ENCODE measurements around the gene C2orf72.

The C2orf72 gene

GRCh38 chr2:231034291-231034882, 2.9 kb upstream of the C2orf72 start:
- H3K27me3 ChIP-seq (replicated peaks; ENCODE audit: insufficient read depth, low read length): peaks cover 7% of the 10 kb centered on the region; the same call in 1 of the 2 replicates
- H3K79me2 ChIP-seq (ENCODE audit: low read length): no peaks in the 10 kb centered on the region
- no peak overlapping the region for H3K4me3 ChIP-seq (ENCODE audit: low read length)
- no peaks in the 10 kb centered on the region for H3K9me2 ChIP-seq (replicated peaks; ENCODE audit: insufficient read depth, low read length)
- no peaks in the 10 kb centered on the region for H4K20me1 ChIP-seq (ENCODE audit: insufficient read depth, low read length)
- no peak overlapping the region for H3K27ac ChIP-seq (ENCODE audit: low read length)
- DNase-seq: no peak
- H3K36me3 ChIP-seq (replicated peaks; ENCODE audit: insufficient read depth, low read length): no peaks in the 10 kb centered on the region
- H3K9me3 ChIP-seq (replicated peaks; ENCODE audit: insufficient read depth, low read length): no peaks in the 10 kb centered on the region
- no peak for TF ChIP-seq CTCF (IDR thresholded peaks at IDR 0.05; ENCODE audit: low read length)
- no peak overlapping the region for H3K4me2 ChIP-seq (ENCODE audit: low read depth, low read length)
- no peaks in the 10 kb centered on the region for H3K4me1 ChIP-seq (ENCODE audit: low read length)
- H3F3A ChIP-seq (ENCODE audit: insufficient read depth, low read length): no peaks in the 10 kb centered on the region
- H2AFZ ChIP-seq (ENCODE audit: low read length): no peak overlapping the region
- no peak overlapping the region for H3K9ac ChIP-seq (ENCODE audit: low read length)

- no peaks in the 10 kb centered on the region for H3K9me3 ChIP-seq (replicated peaks; ENCODE audit: insufficient read depth, low read length)
- H3K9ac ChIP-seq (ENCODE audit: low read length): no peak overlapping the region
- DNase-seq: no peak
- H2AFZ ChIP-seq (ENCODE audit: low read length): no peak overlapping the region
- no peaks in the 10 kb centered on the region for H4K20me1 ChIP-seq (ENCODE audit: insufficient read depth, low read length)
- no peaks in the 10 kb centered on the region for H3K4me1 ChIP-seq (ENCODE audit: low read length)
- peaks cover 7% of the 10 kb centered on the region; the same call in 1 of the 2 replicates for H3K27me3 ChIP-seq (replicated peaks; ENCODE audit: insufficient read depth, low read length)
- no peaks in the 10 kb centered on the region for H3K36me3 ChIP-seq (replicated peaks; ENCODE audit: insufficient read depth, low read length)
- H3K4me3 ChIP-seq (ENCODE audit: low read length): no peak overlapping the region
- H3K27ac ChIP-seq (ENCODE audit: low read length): no peak overlapping the region
- no peaks in the 10 kb centered on the region for H3F3A ChIP-seq (ENCODE audit: insufficient read depth, low read length)
- no peak overlapping the region for H3K4me2 ChIP-seq (ENCODE audit: low read depth, low read length)
- no peak for TF ChIP-seq EZH2 (optimal IDR thresholded peaks at IDR 0.05; ENCODE audit: low read depth, low read length)
- no peak for TF ChIP-seq EZH2phosphoT487 (IDR thresholded peaks at IDR 0.05; ENCODE audit: low read length)
- TF ChIP-seq CTCF (IDR thresholded peaks at IDR 0.05; ENCODE audit: low read length): no peak
- H3K9me2 ChIP-seq (replicated peaks; ENCODE audit: insufficient read depth, low read length): no peaks in the 10 kb centered on the region
- H3K79me2 ChIP-seq (ENCODE audit: low read length): no peaks in the 10 kb centered on the region
These were observed 1.2 kb upstream of the C2orf72 start for GRCh38 chr2:231036131-231036530.

GRCh38 chr2:231036578-231037106, 681 bp upstream of the C2orf72 start:
- H3K4me3 ChIP-seq (ENCODE audit: low read length): no peak overlapping the region

More at GRCh38 chr2:231036578-231037106, 681 bp upstream of the C2orf72 start:
- H4K20me1 ChIP-seq (ENCODE audit: insufficient read depth, low read length): no peaks in the 10 kb centered on the region
- no peaks in the 10 kb centered on the region for H3K9me2 ChIP-seq (replicated peaks; ENCODE audit: insufficient read depth, low read length)
- H3F3A ChIP-seq (ENCODE audit: insufficient read depth, low read length): no peaks in the 10 kb centered on the region
- no peaks in the 10 kb centered on the region for H3K79me2 ChIP-seq (ENCODE audit: low read length)
- H3K36me3 ChIP-seq (replicated peaks; ENCODE audit: insufficient read depth, low read length): no peaks in the 10 kb centered on the region
- H3K27ac ChIP-seq (ENCODE audit: low read length): no peak overlapping the region
- H3K9ac ChIP-seq (ENCODE audit: low read length): no peak overlapping the region
- H3K27me3 ChIP-seq (replicated peaks; ENCODE audit: insufficient read depth, low read length): peaks cover 7% of the 10 kb centered on the region; the same call in 1 of the 2 replicates
- no peak overlapping the region for H2AFZ ChIP-seq (ENCODE audit: low read length)
- no peak overlapping the region for H3K4me2 ChIP-seq (ENCODE audit: low read depth, low read length)
- no peak for DNase-seq
- no peaks in the 10 kb centered on the region for H3K4me1 ChIP-seq (ENCODE audit: low read length)
- no peak for TF ChIP-seq EZH2 (optimal IDR thresholded peaks at IDR 0.05; ENCODE audit: low read depth, low read length)
- no peak for TF ChIP-seq CTCF (IDR thresholded peaks at IDR 0.05; ENCODE audit: low read length)
- no peak for TF ChIP-seq EZH2phosphoT487 (IDR thresholded peaks at IDR 0.05; ENCODE audit: low read length)
- no peaks in the 10 kb centered on the region for H3K9me3 ChIP-seq (replicated peaks; ENCODE audit: insufficient read depth, low read length)
